HCT116 (cell line): ENCODE data around the gene DMRTA2. TPM values are rescaled to one million over a fixed set of nuclear protein-coding genes. Genes with fewer than 3 reads are reported as not detected.

Experiments
- ATAC-seq: fragments of 200-7000 bp; cut with Tn5 transposase; 2 replicates; pipeline ENCODE4 v1.9.1; 2020; ENCODE audit warnings: mild to moderate bottlenecking, moderate library complexity
- BruUV-seq: library from RNA; stranded (reverse); fragments of 400-500 nt; replicated peaks from 2 replicates; lab custom pipeline; 2021; lab: Mats Ljungman, UMichigan
- CTCF ChIA-PET: fragments of 300-600 bp; sonication (Branson Sonifier 250); formaldehyde crosslinking; loops from one replicate; lab custom pipeline; 2021; ENCODE audit warnings: antibody characterized with exemption; lab: Charles Lee
- POLR2A ChIA-PET: fragments of 300-600, 350-600 bp; sonication (Branson Sonifier 250); formaldehyde crosslinking; loops from one replicate; lab custom pipeline; 2021; ENCODE audit warnings: antibody characterized with exemption; lab: Charles Lee
- RAD21 ChIA-PET, 2 experiments: fragments of 300-600 bp; sonication (Branson Sonifier 250); formaldehyde crosslinking; loops; one replicate each; lab custom pipeline; 2023; ENCODE audit warnings: low total read pairs in 2 of 2; ENCODE audit not compliant: uncharacterized antibody in 2 of 2, unreplicated experiment in 2 of 2, low non-redundant PET in 1 of 2; lab: Charles Lee
- DNase-seq: peaks from one replicate; pipeline ENCODE4 v3.0.0-alpha.2; 2010; ENCODE audit warnings: low read depth, low spot score
- H2AFZ ChIP-seq: fragments of 200-600 bp; shearing (Covaris generic), sonication (generic); 2 replicates; pipeline ENCODE4 v1.6.1; 2017; ENCODE audit warnings: low read depth, mixed run types, mixed read lengths, antibody characterized with exemption, low read length; ENCODE audit not compliant: poor library complexity, severe bottlenecking
- H3K27ac ChIP-seq: 2 replicates; pipeline ENCODE4 v1.5.1; 2012; ENCODE audit warnings: low read depth, low read length
- H3K27me3 ChIP-seq: fragments of 200-600 bp; sonication (generic); 2 replicates; pipeline ENCODE4 v1.6.1; 2016; ENCODE audit warnings: mixed run types, low read length, mixed read lengths; ENCODE audit not compliant: insufficient read depth
- H3K36me3 ChIP-seq, 2 experiments: fragments of 200-500 bp in 1 of 2; fragments of 200-600 bp in 1 of 2; sonication (Bioruptor generic) in 1 of 2; sonication (generic) in 1 of 2; 2 replicates each; pipeline versions ENCODE4 v1.5.1 to v1.6.1; 2014 to 2016; ENCODE audit warnings: low read length in 2 of 2, inconsistent platforms in 1 of 2, mixed read lengths in 1 of 2, mixed run types in 1 of 2; ENCODE audit not compliant: insufficient read depth in 2 of 2, control insufficient read depth in 1 of 2
- H3K4me1 ChIP-seq, 2 experiments: fragments of 200-600 bp in 1 of 2; sonication (generic) in 1 of 2; 2 replicates each; pipeline versions ENCODE4 v1.5.1 to v1.6.1; 2012 to 2017; ENCODE audit warnings: low read length in 2 of 2, inconsistent platforms in 1 of 2, mild to moderate bottlenecking in 1 of 2, mixed read lengths in 1 of 2, mixed run types in 1 of 2, moderate library complexity in 1 of 2; ENCODE audit not compliant: insufficient read depth in 2 of 2, control insufficient read depth in 1 of 2
- H3K4me2 ChIP-seq: fragments of 200-600 bp; sonication (generic); 2 replicates; pipeline ENCODE4 v1.6.1; 2017; ENCODE audit warnings: mixed run types, low read length, mixed read lengths
- H3K4me3 ChIP-seq, 2 experiments: fragments of 200-600 bp in 1 of 2; sonication (generic) in 1 of 2; replicated peaks in 1 of 2; 2 replicates each; pipeline ENCODE4 v1.5.1; 2011 to 2016; ENCODE audit warnings: low read length in 2 of 2, control low read depth in 1 of 2, low read depth in 1 of 2, mild to moderate bottlenecking in 1 of 2, mixed read lengths in 1 of 2, mixed run types in 1 of 2
- H3K79me2 ChIP-seq: fragments of 200-600 bp; sonication (generic); 2 replicates; pipeline ENCODE4 v1.6.1; 2017; ENCODE audit warnings: mild to moderate bottlenecking, mixed run types, low read length, moderate library complexity, mixed read lengths; ENCODE audit not compliant: insufficient read depth
- H3K9ac ChIP-seq: fragments of 200-600 bp; sonication (generic); 2 replicates; pipeline ENCODE4 v1.6.1; 2016; ENCODE audit warnings: low read length, mixed read lengths
- H3K9me2 ChIP-seq: fragments of 200-600 bp; sonication (generic), shearing (Covaris generic); 2 replicates; pipeline ENCODE4 v1.6.1; 2017; ENCODE audit warnings: mixed run types, mild to moderate bottlenecking, moderate library complexity; ENCODE audit not compliant: insufficient read depth
- H3K9me3 ChIP-seq, 2 experiments: fragments of 200-500 bp in 1 of 2; fragments of 200-600 bp in 1 of 2; sonication (Bioruptor generic) in 1 of 2; sonication (generic) in 1 of 2; 2 replicates each; pipeline ENCODE4 v1.6.1; 2014 to 2017; ENCODE audit warnings: low read length in 2 of 2, mixed read lengths in 2 of 2, inconsistent platforms in 1 of 2, low read depth in 1 of 2, mild to moderate bottlenecking in 1 of 2, mixed run types in 1 of 2, moderate library complexity in 1 of 2; ENCODE audit not compliant: control insufficient read depth in 1 of 2, insufficient read depth in 1 of 2
- H4K20me1 ChIP-seq: fragments of 200-600 bp; sonication (generic), shearing (Covaris generic); 2 replicates; pipeline ENCODE4 v1.6.1; 2017; ENCODE audit warnings: mixed run types, mild to moderate bottlenecking, moderate library complexity; ENCODE audit not compliant: insufficient read depth
- CBX3 ChIP-seq: IDR thresholded peaks from 2 replicates; pipeline ENCODE4 v1.6.1; 2012; ENCODE audit warnings: low read depth
- CTCF ChIP-seq, 3 experiments: fragments of 200-600 bp in 1 of 3; sonication (generic) in 1 of 3; IDR thresholded peaks in 2 of 3; conservative IDR thresholded peaks in 1 of 3; 2 replicates each; pipeline ENCODE4 v1.5.1; 2012 to 2017; ENCODE audit warnings: low read depth in 2 of 3, low read length in 2 of 3, antibody characterized with exemption in 1 of 3, borderline replicate concordance in 1 of 3, control low read depth in 1 of 3, mild to moderate bottlenecking in 1 of 3, mixed read lengths in 1 of 3, mixed run types in 1 of 3, moderate library complexity in 1 of 3; ENCODE audit not compliant: insufficient read depth in 1 of 3
- RAD21 ChIP-seq: IDR thresholded peaks from 2 replicates; pipeline ENCODE4 v1.6.1; 2012; ENCODE audit warnings: low read depth, mild to moderate bottlenecking
- TCF7L2 ChIP-seq: IDR thresholded peaks from 2 replicates; pipeline ENCODE4 v1.7.0; 2011; ENCODE audit warnings: borderline replicate concordance, inconsistent platforms; ENCODE audit not compliant: insufficient read depth, insufficient read length; ENCODE audit errors: extremely low read depth
- ZFX ChIP-seq: fragments of 450-650 bp; IDR thresholded peaks from 2 replicates; pipeline ENCODE4 v1.6.1; 2017
- ZNF274 ChIP-seq: fragments of 200-500 bp; sonication (Bioruptor generic); IDR thresholded peaks from 2 replicates; pipeline ENCODE4 v1.6.1; 2014; ENCODE audit warnings: mild to moderate bottlenecking, low read depth, low read length, inconsistent platforms
- intact Hi-C: fragments of 100-400 bp; cut with micrococcal nuclease; formaldehyde crosslinking; loops from 2 replicates; pipeline ENCODE4 v1.10.0; 2022
- total RNA-seq: library from RNA; stranded (reverse); gene quantifications from one replicate; pipeline ENCODE4 v1.2.1, GENCODE V29; 2021; ENCODE audit not compliant: unreplicated experiment
- TF ChIP-seq, protein P1 (sequence below): IDR thresholded peaks from 2 replicates; pipeline ENCODE4 v1.6.1; 2012

DMRTA2 gene
- total RNA-seq, 1 experiment from 2014 or later, result not detected

DNA sequence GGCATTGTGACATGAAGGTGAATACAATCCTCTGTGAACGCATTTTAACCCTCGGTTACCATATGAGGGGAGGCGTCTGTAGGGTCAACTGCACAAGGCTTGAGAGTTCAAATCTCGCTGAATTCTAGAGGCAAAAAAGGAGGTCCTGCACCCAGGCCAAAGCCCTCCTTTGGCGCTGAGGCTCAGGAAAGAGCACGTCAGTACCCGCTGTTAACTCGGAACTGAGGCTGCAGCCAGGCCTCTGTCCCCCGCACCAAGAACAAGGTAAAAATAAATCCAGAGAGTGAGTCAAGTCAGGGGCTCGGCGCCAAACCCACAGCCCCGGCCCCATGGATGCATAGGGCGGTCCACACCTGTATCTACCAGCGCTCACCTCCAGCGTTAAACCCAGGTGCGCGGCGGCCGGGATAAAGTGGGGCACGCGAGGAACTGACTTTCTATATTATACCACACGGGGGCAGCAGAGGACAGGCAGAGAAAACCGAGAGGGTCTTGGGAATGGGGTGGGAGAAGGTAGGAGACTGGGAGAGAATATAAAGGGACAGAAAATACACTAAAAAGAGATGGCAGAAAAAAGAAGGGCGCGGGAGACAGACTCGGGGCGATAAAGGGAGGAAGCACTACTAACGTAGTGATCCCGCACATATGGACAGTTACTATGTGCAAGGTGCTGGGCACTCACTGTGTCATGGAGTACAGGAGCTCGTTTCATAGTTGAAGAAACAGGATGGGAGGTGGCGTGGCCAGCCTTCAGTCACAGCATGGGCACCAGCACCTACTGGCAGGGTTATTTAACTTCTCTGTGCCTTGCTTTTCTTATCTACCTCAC, 54.9 kb downstream of the DMRTA2 start:
- H3K9me3 ChIP-seq, result no peaks in the 10 kb centered on the region
- no peaks in the 10 kb centered on the region for H3K79me2 ChIP-seq
- no peak overlapping the region for H3K4me3 ChIP-seq
- H3K4me2 ChIP-seq, result 0 out of 2 replicates have a peak overlapping the region, but pooled peaks have one; percentile 27
- DNase-seq (peak; percentile 21), ATAC-seq (peak; percentile 92)
- H2AFZ ChIP-seq, result peak overlapping the region; percentile 33
- H4K20me1 ChIP-seq, result no peaks in the 10 kb centered on the region
- H3K27ac ChIP-seq, result no peak overlapping the region
- H3K9ac ChIP-seq, result no peak overlapping the region
- H3K9me2 ChIP-seq, result no peaks in the 10 kb centered on the region
- POLR2A ChIA-PET, result no interaction called here
- peaks cover 34% of the 10 kb centered on the region for H3K27me3 ChIP-seq
- CTCF ChIA-PET, result interaction anchor here (1.2 to 1.7 kb wide), 2 partner anchors 236 to 824 kb away, joined by 3 to 15 read pairs; no protein-coding TSS in a partner anchor
- H3K36me3 ChIP-seq, result no peaks in the 10 kb centered on the region
- TF ChIP-seq RAD21 (peak; percentile 93), CTCF (IDR thresholded peaks at IDR 0.05 in 2 of 3, conservative IDR thresholded peaks at IDR 0.05 in 1 of 3; ENCODE audit: borderline replicate concordance in 1 of 3, insufficient read depth in 1 of 3, low read depth in 2 of 3, low read length in 2 of 3) (peak; percentile 56 to 89 (median 83)), ZNF274 (no peak), TCF7L2 (no peak), ZFX (no peak), CBX3 (no peak)
- TF ChIP-seq, protein P1, sequence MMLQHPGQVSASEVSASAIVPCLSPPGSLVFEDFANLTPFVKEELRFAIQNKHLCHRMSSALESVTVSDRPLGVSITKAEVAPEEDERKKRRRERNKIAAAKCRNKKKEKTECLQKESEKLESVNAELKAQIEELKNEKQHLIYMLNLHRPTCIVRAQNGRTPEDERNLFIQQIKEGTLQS, result no peak
- BruUV-seq, result no TSS peak
- no peaks in the 10 kb centered on the region for H3K4me1 ChIP-seq
- intact Hi-C loops, result loop anchor here (1.0 to 10.0 kb wide), 5 partner anchors 237 to 821 kb away; no protein-coding TSS in a partner anchor
- RAD21 ChIA-PET, result no interaction called here
